ENCODE measurements around the gene SNW1.
"Not testable (repeated sequence)": the region's sequence is repeated elsewhere in the genome, so short reads cannot be mapped to it uniquely, and the experiment has no call there.

The SNW1 gene

GRCh38 chr14:77800814-77801213, 39.9 kb upstream of the SNW1 start:
- H3K4me3 ChIP-seq (ENCODE audit: low read depth, low read length), result peak overlapping the region; percentile 76
- H3K79me2 ChIP-seq, result no peaks in the 10 kb centered on the region
- no peaks in the 10 kb centered on the region for H3K9me3 ChIP-seq (ENCODE audit: control insufficient read depth, low read length)
- no peak for TF ChIP-seq CTCF (IDR thresholded peaks at IDR 0.05)
- H3K27me3 ChIP-seq (ENCODE audit: control insufficient read depth, insufficient read depth, low read length), result no peaks in the 10 kb centered on the region
- H2AFZ ChIP-seq, result peak overlapping the region; percentile 95
- H3K4me1 ChIP-seq, result no peaks in the 10 kb centered on the region
- no peak overlapping the region for H3K9ac ChIP-seq
- H3K36me3 ChIP-seq (ENCODE audit: control insufficient read depth, insufficient read depth, low read length), result no peaks in the 10 kb centered on the region
- H3K4me2 ChIP-seq (ENCODE audit: low read length), result peak overlapping the region; percentile 95
- peak overlapping the region; percentile 81 for H3K27ac ChIP-seq

- Histone ChIP-seq H3K27ac (peak within 1 kb of the TSS; percentile 81), H2AFZ (peak within 1 kb of the TSS; percentile 95), H3K4me2 (ENCODE audit: low read length) (peak within 1 kb of the TSS; percentile 95), H3K79me2 (no peaks in the 10 kb centered on the region), H3K4me1 (no peaks in the 10 kb centered on the region), H3K36me3 (ENCODE audit: control insufficient read depth, insufficient read depth, low read length) (no peaks in the 10 kb centered on the region), H3K9me3 (ENCODE audit: control insufficient read depth, low read length) (no peaks in the 10 kb centered on the region), H3K4me3 (ENCODE audit: low read depth, low read length) (peak within 1 kb of the TSS; percentile 76), H3K27me3 (ENCODE audit: control insufficient read depth, insufficient read depth, low read length) (no peaks in the 10 kb centered on the region), H3K9ac (peak within 1 kb of the TSS; percentile 24)
- peak; percentile 50 for TF ChIP-seq CTCF (IDR thresholded peaks at IDR 0.05)
Measured at GRCh38 chr14:77799863-77800730, 39.1 kb upstream of the SNW1 start, which contains the start of gene ADCK1. ADCK1 (plus strand) TSS chr14:77800109; CDS start chr14:77818979, 18,870 bp downstream.

GRCh38 chr14:77799456-77799855, 38.5 kb upstream of the SNW1 start:
- not testable (repeated sequence) for H3K9ac ChIP-seq; H3K36me3 ChIP-seq (ENCODE audit: control insufficient read depth, insufficient read depth, low read length); H3K9me3 ChIP-seq (ENCODE audit: control insufficient read depth, low read length); H3K27me3 ChIP-seq (ENCODE audit: control insufficient read depth, insufficient read depth, low read length); H3K4me1 ChIP-seq; H3K79me2 ChIP-seq
- Histone ChIP-seq H2AFZ (peak overlapping the region; percentile 95), H3K27ac (peak overlapping the region; percentile 81), H3K4me2 (ENCODE audit: low read length) (peak overlapping the region; percentile 95), H3K4me3 (ENCODE audit: low read depth, low read length) (peak overlapping the region; percentile 76)

- Histone ChIP-seq H3K9me3 (ENCODE audit: control insufficient read depth, low read length) (no peaks in the 10 kb centered on the region), H3K79me2 (no peaks in the 10 kb centered on the region), H3K36me3 (ENCODE audit: control insufficient read depth, insufficient read depth, low read length) (no peaks in the 10 kb centered on the region), H2AFZ (no peak overlapping the region), H3K27me3 (ENCODE audit: control insufficient read depth, insufficient read depth, low read length) (no peaks in the 10 kb centered on the region), H3K4me3 (ENCODE audit: low read depth, low read length) (no peak overlapping the region), H3K4me2 (ENCODE audit: low read length) (no peak overlapping the region), H3K4me1 (no peaks in the 10 kb centered on the region), H3K27ac (no peak overlapping the region), H3K9ac (no peak overlapping the region)
- TF ChIP-seq CTCF (IDR thresholded peaks at IDR 0.05), result no peak
Measured at GRCh38 chr14:77794357-77794756, 33.4 kb upstream of the SNW1 start.

GRCh38 chr14:77793255-77793654, 32.3 kb upstream of the SNW1 start:
- not testable (repeated sequence) for H3K4me3 ChIP-seq (ENCODE audit: low read depth, low read length); H3K27ac ChIP-seq; H3K4me1 ChIP-seq; H3K9me3 ChIP-seq (ENCODE audit: control insufficient read depth, low read length); H3K9ac ChIP-seq; H3K4me2 ChIP-seq (ENCODE audit: low read length); H3K79me2 ChIP-seq; H2AFZ ChIP-seq; H3K27me3 ChIP-seq (ENCODE audit: control insufficient read depth, insufficient read depth, low read length); H3K36me3 ChIP-seq (ENCODE audit: control insufficient read depth, insufficient read depth, low read length)

Data from parathyroid adenoma (tissue), 2 donors.